OCI-M2 (cell line): Measurements from ENCODE around the gene RAB22A.
"Not testable (repeated sequence)": the region's sequence is repeated elsewhere in the genome, so short reads cannot be mapped to it uniquely, and the experiment has no call there.

Experiments
- DNase-seq: peaks from one replicate; lab custom pipeline; 2025; ENCODE audit not compliant: unreplicated experiment; lab: John Stamatoyannopoulos, UW

RAB22A gene

DNA sequence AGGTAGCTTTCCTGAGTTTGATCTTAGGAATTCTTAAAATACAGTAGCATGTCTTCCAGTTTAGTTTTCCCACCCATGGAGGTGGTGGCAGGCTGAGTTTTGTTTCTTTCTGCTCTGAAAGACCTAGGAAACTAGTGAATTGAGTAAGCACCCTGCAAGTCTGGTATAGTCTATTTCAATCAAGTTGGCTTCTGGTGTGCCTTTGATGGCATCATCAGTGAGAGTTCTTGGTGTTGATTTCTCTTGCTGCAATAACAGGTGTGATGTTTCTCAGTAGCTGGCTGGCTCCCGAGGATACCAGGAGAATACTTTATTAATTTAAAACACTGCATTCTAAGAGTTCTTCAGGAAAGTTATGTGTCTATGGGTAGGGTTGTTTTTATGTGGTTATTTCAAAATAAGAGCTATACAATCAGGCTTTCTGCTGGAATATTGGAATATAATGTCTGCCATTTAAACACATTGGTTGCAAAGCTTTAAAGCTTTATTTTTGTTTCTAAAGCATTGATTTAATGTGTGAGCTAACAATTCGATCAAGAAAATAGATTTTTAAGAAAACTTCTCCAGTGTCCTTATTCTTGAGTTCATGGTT lies 98.5 kb downstream of the RAB22A start:
- DNase-seq: no peak

GRCh38 chr20:58408603-58409246 lies 99.2 kb downstream of the RAB22A start:
- no peak for DNase-seq

DNA sequence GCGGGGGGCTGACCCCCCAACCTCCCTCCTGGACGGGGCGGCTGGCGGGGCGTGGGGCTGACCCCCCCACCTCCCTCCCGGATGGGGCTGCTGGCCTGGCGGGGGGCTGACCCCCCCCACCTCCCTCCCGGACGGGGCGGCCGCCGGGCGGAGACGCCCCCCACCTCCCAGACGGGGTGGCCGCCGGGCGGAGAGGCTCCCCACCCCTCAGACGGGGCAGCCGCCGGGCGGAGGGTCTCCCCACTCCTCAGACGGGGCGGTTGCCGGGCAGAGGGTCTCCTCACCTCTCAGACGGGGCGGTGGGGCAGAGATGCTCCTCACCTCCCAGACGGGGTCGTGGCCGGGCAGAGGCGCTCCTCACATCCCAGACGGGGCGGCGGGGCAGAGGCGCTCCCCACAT lies 104.7 kb downstream of the RAB22A start:
- DNase-seq: not testable (repeated sequence)

DNA sequence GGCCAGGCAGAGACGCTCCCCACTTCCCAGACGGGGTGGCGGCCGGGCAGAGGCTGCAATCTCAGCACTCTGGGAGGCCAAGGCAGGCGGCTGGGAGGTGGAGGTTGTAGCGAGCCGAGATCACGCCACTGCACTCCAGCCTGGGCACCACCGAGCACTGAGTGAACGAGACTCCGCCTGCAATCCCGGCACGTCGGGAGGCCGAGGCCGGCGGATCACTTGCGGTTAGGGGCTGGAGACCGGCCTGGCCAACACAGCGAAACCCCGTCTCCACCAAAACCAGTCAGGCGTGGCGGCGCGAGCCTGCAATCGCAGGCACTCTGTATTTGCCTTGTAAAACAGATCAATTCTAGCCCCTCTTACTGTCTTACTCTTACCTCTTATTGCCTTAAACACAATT lies 105.3 kb downstream of the RAB22A start:
- DNase-seq: not testable (repeated sequence)

DNA sequence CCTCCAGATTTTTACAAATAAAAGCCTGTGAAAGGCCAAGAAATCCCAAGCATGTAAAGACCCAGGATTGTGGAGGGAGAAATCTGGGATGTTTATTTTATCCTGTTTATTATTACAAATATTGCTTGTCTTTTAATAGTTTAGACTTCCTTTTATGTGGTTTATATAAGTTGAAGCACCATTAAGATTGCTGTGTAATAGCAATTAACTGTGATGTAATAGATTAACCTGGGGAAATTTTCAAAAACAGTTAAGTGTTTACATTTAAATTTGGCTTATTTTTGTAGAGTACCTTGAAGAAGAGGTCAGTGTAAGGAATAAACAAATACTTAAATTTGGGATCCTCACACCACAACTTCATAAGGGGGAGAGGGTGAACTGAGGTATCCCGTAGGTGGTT lies 106.5 kb downstream of the RAB22A start:
- no peak for DNase-seq

GRCh38 chr20:58416835-58417234 lies 107.3 kb downstream of the RAB22A start:
- DNase-seq: no peak
